GM21526 (cell line): Measurements from ENCODE around the gene UNC45A.

Experiments
- ATAC-seq: cut with Tn5 transposase; IDR thresholded peaks from one replicate; pipeline ENCODE4 v1.9.1; 2021; ENCODE audit warnings: moderate library complexity; ENCODE audit not compliant: unreplicated experiment, low FRiP score

UNC45A gene

DNA sequence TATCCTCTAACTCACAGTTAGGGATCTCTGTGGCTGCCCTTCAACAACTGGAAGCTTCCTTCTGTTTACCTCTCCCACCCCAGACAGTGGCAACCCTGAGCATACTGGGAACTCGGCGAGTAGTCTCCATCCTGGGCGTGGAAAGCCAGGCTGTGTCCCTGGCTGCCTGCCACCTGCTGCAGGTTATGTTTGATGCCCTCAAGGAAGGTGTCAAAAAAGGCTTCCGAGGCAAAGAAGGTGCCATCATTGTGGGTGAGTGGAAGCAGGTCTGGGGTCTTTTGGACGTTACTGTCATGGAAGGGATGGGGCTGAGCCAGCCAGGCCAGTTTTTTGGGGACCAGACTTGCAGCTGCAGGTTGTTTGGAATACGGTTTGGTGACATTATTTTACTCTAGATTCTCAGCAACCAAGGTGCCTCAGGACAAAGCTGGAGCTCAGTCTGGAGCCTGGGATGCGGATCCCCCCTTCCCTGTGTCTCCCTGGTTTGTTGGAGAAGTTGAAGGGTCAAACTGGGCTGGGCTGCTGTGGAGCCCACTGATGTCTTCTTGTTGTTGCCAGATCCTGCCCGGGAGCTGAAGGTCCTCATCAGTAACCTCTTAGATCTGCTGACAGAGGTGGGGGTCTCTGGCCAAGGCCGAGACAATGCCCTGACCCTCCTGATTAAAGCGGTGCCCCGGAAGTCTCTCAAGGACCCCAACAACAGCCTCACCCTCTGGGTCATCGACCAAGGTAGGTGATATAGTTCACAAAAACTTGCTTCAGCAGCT, 7.5 kb downstream of the UNC45A start:
- no peak for ATAC-seq

DNA sequence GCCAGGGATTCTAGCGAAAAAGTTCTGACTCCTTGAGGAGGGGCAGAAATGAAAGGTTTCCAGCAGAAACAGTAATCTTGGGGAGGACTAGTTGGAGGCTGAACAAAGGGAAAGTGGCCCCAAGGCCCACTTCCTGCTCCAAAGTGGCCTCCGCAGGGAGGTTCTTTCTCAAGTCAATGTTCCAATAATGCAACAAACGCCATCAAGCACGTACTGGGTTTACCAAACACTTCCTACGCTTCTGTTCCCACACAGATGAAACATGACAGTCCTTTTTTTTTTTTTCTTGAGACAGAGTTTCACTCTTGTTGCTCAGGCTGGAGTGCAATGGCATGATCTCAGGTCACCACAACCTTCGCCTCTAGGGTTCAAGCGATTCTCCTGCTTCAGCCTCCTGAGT, 10.0 kb downstream of the UNC45A start:
- no peak for ATAC-seq

DNA sequence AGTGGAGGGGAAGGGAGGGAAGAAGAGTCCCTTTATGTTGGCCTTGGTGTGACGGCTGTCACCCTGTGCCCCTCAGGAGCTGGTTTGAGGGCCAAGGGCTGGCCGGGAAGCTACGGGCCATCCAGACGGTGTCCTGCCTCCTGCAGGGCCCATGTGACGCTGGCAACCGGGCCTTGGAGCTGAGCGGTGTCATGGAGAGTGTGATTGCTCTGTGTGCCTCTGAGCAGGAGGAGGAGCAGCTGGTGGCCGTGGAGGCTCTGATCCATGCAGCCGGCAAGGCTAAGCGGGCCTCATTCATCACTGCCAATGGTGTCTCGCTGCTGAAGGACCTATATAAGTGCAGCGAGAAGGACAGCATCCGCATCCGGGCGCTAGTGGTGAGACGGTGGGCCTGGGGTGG, 11.5 kb downstream of the UNC45A start:
- no peak for ATAC-seq

DNA sequence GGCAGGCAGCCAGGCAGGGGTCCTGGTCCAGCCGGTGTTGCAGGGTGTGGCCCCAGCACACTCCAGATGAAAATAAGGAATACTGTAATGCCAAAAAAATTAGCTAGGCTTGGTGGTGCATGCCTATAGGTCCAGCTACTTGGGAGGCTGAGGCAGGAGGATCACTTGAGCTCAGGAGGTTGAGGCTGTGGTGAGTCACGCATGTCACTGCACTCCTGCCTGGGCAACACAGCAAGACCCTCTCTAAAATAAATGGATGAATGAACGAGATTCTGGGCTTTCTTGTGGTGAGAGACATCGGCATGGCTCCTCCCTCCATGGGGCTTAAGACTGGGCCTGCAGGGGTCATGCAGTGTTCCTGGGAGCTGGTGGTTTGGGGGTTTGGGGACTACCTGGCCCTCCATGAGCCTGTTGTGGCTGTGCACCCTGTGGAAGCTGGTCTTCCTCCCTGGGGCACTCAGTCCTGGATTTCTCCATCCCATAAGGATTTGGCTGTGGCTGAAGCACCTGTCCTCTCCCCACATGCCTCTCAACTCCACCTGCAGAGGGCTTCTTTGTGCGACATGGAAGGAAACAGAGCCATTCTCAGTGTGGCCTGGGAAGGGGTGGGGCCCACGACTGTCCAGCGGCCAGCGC, 12.0 kb downstream of the UNC45A start:
- ATAC-seq: no peak

DNA sequence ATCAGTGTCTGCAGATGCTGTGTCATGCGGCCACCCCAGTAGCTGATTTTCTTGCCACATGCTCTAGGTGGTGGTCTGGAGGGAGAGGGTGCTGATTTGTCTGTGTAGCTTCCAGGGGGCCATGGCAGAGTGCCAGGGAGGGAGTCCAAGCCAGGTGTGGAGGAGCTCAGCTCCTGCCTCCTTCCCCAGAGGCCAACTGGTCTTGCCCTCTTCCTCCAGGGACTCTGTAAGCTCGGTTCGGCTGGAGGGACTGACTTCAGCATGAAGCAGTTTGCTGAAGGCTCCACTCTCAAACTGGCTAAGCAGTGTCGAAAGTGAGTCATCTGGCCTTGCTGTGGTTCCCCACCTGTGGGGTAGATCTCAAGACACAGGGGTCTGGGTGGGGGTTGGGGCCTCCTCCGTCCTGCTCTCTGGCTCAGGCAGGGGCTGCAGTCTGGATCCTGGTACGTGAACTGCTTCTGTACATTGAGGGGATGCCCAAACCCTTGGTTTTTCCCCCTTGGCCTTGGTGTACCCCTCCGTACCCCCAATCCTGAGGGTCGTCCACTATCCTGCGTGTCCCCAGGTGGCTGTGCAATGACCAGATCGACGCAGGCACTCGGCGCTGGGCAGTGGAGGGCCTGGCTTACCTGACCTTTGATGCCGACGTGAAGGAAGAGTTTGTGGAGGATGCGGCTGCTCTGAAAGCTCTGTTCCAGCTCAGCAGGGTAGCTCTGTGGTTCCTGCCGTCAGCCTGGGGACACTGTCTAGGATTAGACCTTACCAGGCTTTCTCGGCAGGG, 12.7 kb downstream of the UNC45A start:
- no peak for ATAC-seq

DNA sequence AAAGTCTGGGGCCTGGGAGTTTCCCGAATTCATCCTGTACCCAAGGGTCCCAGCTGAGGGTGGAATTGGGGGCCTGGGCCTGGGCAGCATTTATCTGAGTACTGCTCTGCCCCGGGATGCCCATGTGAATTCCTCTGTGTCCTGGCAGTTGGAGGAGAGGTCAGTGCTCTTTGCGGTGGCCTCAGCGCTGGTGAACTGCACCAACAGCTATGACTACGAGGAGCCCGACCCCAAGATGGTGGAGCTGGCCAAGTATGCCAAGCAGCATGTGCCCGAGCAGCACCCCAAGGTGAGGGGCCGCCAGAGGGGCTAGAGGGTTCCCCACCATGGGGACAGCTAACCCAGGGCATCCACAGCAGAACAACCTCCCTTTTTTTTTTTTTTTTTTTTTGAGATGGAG, 13.4 kb downstream of the UNC45A start:
- no peak for ATAC-seq

DNA sequence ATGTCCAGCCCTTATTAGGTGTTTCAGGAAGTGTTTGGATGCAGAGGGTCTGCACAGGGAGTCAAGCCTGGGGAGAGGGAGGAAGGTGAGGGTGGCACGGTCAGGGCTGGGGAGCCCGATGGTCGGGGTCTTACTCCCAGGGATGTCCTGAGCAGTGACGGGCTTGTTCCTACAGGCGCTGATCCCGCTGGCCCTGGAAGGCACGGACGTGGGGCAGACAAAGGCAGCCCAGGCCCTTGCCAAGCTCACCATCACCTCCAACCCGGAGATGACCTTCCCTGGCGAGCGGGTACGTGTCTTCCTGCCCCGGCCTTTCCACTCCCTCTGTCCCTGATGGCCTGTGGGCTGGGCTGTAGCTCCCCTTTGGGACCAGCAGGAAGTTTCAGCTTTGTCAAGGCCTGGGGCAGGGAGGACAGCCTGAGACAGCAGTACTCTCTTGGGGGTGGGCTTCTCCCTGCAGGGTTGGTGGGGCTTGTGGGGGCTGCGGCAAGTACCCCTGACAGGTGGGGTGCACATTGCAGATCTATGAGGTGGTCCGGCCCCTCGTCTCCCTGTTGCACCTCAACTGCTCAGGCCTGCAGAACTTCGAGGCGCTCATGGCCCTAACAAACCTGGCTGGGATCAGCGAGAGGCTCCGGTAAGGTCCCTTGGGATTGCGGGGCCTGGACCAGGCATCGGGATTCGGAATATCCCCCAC, 15.0 kb downstream of the UNC45A start:
- no peak for ATAC-seq

DNA sequence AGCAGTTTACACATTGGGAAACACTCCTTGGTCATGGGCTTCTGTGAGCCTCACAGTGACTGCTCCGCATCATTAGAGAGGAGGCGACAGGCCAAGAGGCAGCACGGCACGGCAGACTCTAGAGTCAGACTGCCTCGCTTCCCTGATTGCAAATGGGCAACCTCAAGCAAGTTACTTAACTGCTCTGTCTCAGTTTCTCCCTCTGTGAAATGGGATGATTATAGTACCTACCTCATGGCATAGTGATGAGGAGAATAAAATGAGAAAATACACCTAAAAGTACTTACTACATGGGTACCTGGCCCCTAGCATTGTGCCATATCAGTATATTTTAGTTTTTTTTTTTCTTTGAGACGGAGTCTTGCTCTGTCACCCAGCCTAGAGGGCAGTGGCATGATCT, 15.6 kb downstream of the UNC45A start:
- no peak for ATAC-seq

DNA sequence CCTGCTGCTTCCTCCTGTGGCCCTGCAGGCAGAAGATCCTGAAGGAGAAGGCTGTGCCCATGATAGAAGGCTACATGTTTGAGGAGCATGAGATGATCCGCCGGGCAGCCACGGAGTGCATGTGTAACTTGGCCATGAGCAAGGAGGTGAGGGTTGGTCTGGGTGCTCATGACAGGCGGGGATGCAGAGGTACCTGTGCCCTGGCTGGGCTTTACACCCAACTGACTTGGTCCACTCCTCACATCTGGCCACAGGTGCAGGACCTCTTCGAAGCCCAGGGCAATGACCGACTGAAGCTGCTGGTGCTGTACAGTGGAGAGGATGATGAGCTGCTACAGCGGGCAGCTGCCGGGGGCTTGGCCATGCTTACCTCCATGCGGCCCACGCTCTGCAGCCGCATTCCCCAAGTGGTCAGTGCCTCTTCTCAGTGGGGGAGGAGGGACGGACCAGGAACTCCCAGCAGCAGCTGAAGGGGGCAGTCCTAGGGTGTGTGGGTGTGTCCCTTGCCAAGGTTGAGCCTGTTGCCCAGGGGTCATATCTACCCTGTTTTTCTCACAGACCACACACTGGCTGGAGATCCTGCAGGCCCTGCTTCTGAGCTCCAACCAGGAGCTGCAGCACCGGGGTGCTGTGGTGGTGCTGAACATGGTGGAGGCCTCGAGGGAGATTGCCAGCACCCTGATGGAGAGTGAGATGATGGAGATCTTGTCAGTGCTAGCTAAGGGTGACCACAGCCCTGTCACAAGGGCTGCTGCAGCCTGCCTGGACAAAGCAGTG, 18.0 kb downstream of the UNC45A start:
- ATAC-seq: no peak

DNA sequence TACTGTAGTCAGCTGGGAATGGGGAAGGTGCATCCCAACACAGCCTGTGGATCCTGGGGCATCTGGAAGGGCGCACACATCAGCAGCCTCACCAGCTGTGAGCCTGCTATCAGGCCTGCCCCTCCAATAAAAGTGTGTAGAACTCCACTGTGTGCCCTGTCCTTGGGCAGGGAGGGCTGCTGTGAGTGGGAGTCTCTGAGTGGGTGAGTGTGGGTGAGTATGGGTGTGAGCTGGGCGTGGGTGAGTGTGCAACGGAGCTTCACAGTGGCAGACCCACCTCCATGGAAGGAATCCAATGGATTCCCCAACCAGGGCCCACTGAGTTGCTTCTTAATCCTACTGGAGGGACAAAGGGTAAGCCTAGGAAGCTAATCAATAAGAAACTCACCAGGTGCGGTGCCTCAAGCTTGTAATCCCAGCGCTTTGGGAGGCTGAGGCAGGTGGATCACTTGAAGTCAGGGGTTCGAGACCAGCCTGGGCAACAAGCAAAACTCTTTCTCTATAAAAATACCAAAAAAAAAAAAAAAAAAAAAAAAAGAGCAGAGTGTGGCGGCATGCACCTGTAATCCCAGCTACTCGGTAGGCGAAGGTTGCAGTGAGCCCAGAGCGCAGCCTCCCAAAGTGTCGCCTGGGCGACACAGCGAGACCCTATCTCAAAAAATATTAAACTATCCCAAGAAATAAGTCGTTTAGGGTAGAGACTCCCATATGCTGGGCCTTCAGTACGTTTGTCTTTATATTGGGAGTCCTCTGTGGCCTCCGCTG, 19.0 kb downstream of the UNC45A start:
- no peak for ATAC-seq

DNA sequence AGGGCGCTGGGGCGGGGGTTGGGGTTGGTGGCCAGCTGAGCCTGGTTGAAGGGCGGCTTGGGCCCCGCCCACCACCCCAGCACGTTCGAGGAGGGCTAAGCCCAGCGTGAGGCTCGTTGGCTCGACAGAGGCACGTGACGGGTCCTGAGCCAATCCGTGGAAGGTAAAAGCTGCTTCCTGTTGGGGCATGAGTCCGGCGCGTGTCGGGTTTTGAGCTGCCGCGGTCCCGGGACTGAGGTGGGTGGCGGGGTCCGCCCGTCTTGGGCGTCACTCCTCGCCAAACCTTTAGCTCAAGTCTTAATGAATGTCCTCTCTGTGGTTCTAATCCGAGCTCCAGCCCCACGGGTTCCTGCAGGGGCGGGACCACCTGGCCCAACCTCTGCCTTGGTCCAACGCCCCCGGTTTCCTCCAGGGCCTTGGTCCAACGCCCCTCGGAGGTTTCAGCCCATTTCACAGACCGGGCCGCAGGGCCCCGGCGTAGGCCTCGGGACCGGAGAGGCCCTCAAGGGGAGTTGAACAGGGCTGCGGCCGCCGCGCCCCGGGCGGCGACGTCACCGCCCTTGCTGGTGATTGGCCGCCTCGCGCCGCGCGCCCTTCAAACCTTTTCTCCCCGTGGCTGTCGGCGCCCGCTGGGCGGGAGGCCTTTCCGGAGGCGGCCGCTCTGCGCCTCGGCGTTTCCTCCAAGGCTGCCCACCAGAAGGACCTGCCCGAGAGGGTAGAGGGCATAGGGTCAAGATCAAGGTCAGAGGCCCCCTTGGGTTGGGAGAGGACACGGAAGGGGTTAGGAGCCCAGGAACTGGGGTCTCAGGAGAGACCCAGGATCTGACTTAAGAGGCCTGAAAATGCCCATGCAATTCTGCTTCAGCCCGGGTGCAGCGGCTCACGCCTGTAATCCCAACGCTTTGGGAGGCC, 19.9 kb downstream of the UNC45A start, which contains the start of gene RCCD1:
Gene RCCD1 (plus strand): TSS at position 173 of the 912 bp plus-strand sequence. CDS start 1,851 bp downstream, outside the sequence.
- peak; percentile 87 for ATAC-seq

DNA sequence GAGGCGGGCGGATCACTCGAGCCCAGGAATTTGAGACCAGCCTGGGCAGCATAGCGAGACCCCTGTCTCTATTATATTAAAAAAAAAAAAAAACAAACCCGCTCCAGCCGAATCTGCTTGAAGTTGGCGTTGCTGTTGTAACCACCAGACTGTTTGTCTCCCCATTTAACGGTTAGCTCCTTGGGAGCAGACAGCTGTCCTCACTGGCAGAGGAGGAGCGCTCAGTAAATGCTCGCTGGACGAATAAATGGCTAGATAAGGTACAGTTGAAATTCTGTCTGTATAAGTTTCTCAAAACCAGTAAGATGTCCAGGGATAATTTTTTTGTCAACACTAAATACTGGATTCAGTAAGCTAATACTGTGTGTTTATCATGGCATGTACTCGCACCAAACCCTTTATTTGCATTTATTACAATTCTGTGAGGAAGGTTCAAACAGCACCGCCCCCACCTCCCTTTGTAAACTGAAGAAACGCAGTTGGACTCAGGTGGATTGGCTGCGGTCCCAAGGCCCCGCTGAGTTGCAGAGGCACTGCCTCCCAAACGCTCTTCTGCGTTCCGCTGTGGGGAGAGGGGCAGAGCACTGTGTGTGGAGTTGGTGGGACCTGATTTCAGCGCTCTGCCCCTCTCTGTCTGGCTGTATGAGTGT, 20.7 kb downstream of the UNC45A start:
- no peak for ATAC-seq

DNA sequence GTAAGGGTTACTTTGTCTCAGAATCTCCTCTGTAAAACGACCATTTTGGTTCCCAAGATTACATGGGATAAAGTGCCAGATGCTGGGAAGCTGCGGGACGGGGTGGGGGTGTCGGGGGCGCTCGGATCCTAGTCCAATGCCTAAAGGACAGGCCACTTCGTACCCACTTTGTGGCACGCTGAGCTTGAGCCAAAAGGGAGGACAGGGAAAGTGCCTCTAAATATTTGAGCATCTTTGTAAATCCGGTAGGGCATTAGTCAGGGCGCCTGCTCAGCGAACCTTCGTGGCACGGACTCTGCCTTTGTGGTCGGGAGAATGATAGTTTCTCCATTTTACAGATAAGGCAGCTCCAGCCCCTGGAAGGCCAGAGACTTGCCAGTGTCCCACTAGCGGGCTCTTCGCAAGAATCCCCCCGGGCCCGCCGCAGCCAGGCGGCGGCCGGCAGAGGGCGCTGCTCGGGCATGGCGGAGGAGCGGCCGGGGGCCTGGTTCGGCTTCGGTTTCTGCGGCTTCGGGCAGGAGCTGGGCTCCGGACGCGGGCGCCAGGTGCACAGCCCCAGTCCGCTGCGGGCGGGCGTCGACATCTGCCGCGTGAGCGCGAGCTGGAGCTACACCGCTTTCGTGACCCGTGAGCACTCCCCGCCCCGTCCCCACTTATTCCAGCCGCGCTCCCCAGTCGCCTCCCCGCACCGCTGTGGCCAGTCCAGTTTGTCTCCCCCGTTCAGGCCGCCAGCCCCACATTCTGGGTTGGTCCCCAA, 21.4 kb downstream of the UNC45A start:
- ATAC-seq: peak; percentile 32

DNA sequence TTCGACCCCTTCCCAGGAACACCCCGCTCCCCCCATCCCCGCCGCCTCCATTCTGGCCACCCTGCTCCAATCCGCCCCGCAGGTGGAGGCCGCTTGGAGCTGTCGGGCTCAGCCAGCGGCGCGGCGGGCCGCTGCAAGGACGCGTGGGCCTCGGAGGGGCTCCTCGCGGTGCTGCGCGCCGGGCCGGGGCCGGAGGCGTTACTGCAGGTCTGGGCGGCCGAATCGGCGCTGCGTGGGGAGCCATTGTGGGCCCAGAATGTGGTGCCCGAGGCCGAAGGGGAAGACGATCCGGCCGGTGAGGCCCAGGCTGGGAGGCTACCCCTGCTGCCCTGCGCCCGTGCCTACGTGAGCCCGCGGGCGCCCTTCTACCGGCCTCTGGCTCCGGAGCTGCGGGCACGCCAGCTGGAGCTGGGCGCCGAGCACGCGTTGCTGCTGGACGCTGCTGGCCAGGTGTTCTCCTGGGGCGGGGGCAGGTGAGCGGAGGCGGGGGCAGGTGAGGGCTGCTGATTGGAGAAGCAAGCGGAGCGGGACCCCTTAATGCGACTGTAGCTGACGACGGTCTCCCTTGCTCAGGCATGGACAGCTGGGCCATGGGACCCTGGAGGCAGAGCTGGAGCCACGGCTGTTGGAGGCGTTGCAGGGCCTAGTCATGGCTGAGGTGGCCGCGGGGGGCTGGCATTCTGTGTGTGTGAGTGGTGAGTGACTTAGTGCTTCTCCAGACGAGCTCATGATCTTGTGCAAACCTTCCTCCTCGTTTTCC, 22.1 kb downstream of the UNC45A start:
- no peak for ATAC-seq

DNA sequence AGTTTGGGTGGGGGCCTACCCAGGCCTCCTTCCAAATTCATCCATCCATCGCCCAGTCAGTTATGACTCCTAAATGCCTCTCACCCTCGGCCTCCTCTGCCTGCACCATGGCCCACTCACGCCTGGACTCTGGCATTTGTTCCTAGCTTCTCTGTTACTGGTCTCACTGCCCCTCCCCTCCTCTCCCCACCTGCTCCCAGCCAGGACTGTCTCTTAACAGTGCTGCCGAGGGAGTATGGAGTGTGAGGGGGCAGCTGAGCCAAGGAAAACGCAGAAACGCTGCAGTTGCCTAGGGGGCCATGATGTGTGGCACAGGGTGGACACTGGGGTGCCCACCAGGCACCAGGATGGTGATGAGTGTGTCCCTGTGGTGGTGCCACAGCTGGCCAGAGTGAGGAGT, 22.7 kb downstream of the UNC45A start:
- ATAC-seq: no peak

DNA sequence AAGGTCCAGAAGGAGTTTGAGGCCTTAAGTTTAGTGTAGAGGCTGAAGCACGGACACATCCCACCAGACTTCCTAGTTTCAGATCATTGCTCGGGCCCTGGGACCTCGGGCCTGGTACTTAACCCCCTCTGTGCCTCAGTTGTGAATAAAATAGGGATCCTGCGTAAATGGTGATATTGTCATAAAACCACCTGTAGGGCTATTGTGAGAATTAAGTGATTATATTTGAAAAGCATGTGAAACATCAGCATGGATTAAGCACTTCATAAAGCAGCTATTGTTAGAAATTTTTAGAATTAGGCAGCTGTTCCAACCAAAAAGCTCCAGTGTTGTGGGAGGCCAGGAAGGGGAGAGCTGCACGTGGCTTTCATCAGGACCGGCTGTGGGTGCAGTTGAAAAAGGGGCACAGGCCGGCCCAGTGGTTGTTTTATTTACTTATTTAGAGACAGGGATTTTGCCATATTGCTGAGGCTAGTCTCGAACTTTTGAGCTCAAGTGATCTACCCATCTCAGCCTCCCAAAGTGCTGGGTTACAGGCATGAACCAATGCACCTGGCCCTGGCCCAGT, 24.0 kb downstream of the UNC45A start:
- no peak for ATAC-seq
